Measurements from ENCODE around the gene TBX2. TPM values are rescaled to one million over a fixed set of nuclear protein-coding genes. Genes with fewer than 3 reads are reported as not detected.

Gene TBX2
- total and polyA plus RNA-seq, 10 of the 15 experiments (the other 5 are each of a cell fraction or from before 2014, with no cell fraction given): 0.13 TPM; not detected in 9

DNA sequence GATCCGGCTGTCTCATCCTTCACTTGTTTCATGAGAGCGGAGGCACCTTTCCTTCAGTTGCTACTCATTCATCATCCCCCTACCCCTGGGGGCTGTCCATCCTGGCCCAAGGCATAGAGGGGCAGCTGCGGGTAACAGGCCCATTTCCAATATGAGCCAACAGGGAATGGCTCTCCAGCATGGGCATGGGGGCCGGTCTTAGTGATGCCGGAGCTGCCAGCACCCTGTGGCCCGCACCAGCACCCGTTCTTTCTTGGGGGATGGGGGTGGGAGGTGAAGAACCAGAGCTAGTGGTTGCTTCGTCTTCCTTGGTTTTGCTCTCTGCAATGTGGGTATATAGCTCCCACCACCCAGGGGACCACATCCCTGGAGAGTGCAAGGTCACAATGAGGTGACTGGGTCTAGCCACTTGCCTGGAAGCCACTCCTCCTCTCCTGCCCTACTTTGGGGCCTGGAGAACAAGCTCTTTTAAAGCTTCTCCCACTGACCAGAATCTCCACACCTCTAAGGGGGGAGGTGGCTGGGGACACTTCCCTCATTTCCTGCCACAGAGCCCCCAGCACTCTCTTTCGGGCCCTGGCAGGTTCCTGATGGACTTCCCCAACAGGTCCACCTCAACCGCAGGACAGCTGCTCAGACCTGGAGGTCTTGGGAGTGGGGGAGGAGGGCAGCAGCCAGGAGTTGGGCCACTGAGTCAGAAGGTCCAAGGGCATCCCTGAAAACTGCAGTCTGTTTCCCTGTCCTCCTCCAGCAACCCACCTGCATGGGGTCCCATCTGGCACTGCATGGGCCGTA lies 11.9 kb upstream of the TBX2 start (continued):
- TF ChIP-seq SP1 (IDR thresholded peaks at IDR 0.05; ENCODE audit: low read depth, low read length): no peak
- no peak for TF ChIP-seq BRCA1 (IDR thresholded peaks at IDR 0.05; ENCODE audit: low read depth, low read length)
- TF ChIP-seq FOS (IDR thresholded peaks at IDR 0.05; ENCODE audit: borderline replicate concordance, extremely low read depth, insufficient read length): no peak

DNA sequence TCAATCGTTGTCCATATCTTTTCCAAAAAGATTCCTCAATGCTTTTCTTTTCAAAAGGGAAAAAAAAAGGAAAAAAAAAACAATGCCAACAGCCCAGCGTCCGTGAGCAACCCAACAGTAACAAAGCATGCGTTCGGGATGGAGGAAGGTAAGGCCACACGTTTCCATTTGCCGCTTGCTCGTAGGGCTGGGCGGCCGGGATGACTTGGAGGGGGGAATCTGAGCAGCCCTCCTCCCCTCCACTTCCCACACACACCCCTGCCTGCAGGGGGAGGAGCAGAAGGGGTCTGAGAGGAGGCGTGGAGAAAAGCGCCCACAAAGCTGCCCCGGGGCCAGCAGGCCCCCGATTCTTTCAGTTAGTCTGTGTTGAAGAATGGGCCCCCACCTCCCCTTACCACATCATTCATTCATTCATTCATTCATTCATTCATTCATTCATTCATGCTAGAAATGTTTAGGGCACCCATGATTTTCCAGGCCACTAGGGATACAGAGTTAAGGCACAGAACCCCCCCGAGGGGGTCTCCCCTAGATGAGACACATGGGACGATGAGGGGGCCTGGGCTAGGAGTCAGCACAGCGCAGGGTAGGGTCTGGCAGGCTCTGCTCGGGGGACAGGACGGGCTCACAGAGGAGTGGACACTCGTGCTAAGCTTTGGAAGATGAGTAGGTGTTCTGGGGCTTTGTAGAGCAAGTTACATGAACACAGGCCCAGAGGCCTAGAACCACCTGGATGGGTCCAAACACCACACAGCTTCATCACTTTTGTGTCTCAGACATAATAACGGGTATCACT lies 10.9 kb upstream of the TBX2 start:
- POLR2A ChIA-PET: no interaction called here
- FAIRE-seq (no peak), DNase-seq (ENCODE audit: low read depth, low spot score) (no peak), ATAC-seq (no peak)
- SMC1A ChIA-PET (ENCODE audit: uncharacterized antibody, unreplicated experiment): no interaction called here
- H3K36me3 ChIP-seq (ENCODE audit: control insufficient read depth in 2 of 2, insufficient read depth in 2 of 2, low read length in 1 of 2): no peaks in the 10 kb centered on the region
- no peaks in the 10 kb centered on the region; a peak in 2 of 4 replicates for H3K27me3 ChIP-seq (replicated peaks in 1 of 2; ENCODE audit: control insufficient read depth in 2 of 2, insufficient read depth in 2 of 2, low read length in 1 of 2)
- no peak overlapping the region for H3K27ac ChIP-seq (ENCODE audit: control insufficient read depth, insufficient read depth)
- no peaks in the 10 kb centered on the region for H3K4me1 ChIP-seq (ENCODE audit: control insufficient read depth, insufficient read depth, low read length)
- no peak overlapping the region for H3K9ac ChIP-seq (ENCODE audit: control insufficient read depth, insufficient read depth, low read length)
- CTCF ChIA-PET: no interaction called here
- WGBS (ENCODE audit: insufficient coverage, insufficient replicate concordance, low lambda C conversion rate, missing lambda C conversion rate): 46% methylated on average over 20 of the region's 21 CpGs
- TF ChIP-seq FOXM1 (IDR thresholded peaks at IDR 0.05; ENCODE audit: low read depth, low read length) (no peak), NFXL1 (IDR thresholded peaks at IDR 0.05; ENCODE audit: borderline replicate concordance) (0 out of 2 replicates have a peak, but pooled peaks have one; percentile 22), ZNF24 (IDR thresholded peaks at IDR 0.05) (peak; percentile 88)
- no peak overlapping the region for H3K4me3 ChIP-seq
- no peaks in the 10 kb centered on the region for H3K9me3 ChIP-seq (replicated peaks; ENCODE audit: control insufficient read depth, insufficient read depth, low read length)
- intact Hi-C loops (cut with micrococcal nuclease; ENCODE audit: unreplicated experiment) (loop anchor here (5.0 kb wide), 1 partner anchor 666 kb away; no protein-coding TSS in a partner anchor), in situ Hi-C loops (cut with MboI) (no loop called here)
- RAD21 ChIA-PET (ENCODE audit: unreplicated experiment): no interaction called here
- no peaks in the 10 kb centered on the region for H3K79me2 ChIP-seq (ENCODE audit: control insufficient read depth, insufficient read depth, low read length)
- H4K20me1 ChIP-seq (ENCODE audit: control insufficient read depth, insufficient read depth): no peaks in the 10 kb centered on the region
- BruUV-seq (replicated peaks): no TSS peak
- H2AFZ ChIP-seq (ENCODE audit: control insufficient read depth, low read depth, low read length): no peak overlapping the region
- H3K4me2 ChIP-seq (ENCODE audit: control insufficient read depth, insufficient read depth): no peak overlapping the region
